GM12872 (cell line): ENCODE data around the gene ZCCHC24.

ENCODE experiments used
- CTCF ChIP-seq: IDR thresholded peaks from 3 replicates; pipeline ENCODE4 v1.5.1; 2011; ENCODE audit warnings: low read depth, mild to moderate bottlenecking, low read length, moderate library complexity; ENCODE audit not compliant: insufficient read depth

ZCCHC24 gene

GRCh38 chr10:79376751-79377556 is 68.5 kb downstream of the ZCCHC24 start:
- TF ChIP-seq CTCF = no peak

- TF ChIP-seq CTCF = no peak
These were observed 69.3 kb downstream of the ZCCHC24 start for GRCh38 chr10:79376078-79376628.

- TF ChIP-seq CTCF = no peak
These were observed 69.9 kb downstream of the ZCCHC24 start for GRCh38 chr10:79375321-79376077.

GRCh38 chr10:79374312-79375191 is 70.9 kb downstream of the ZCCHC24 start:
- TF ChIP-seq CTCF = peak; percentile 93

- TF ChIP-seq CTCF = no peak
These were observed 72.6 kb downstream of the ZCCHC24 start for GRCh38 chr10:79372871-79373270.

- no peak for TF ChIP-seq CTCF
These were observed 77.8 kb downstream of the ZCCHC24 start for GRCh38 chr10:79367426-79368189.
